ENCODE results near the gene TAS2R40.

TAS2R40 gene

DNA sequence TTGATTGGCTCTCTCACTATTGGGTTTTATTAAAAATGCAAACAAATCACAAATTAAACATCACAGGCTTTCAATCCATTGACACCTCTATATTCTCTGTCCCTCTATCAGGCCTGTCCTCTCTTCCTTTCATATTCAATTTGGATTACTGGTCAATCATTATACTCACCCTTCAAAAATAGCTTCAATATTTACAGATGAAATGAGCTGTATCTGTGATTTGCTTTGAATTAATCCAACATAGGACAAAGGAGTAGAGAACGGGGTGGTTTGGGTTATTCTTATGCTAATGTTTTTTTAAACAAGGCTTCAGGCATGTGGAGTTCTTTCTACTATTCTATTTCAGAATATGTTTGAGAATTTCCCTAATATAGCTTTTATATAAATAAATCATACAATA is 36.3 kb upstream of the TAS2R40 start:
- Histone ChIP-seq H3K9me3 (ENCODE audit: insufficient read depth, low read length) (no peaks in the 10 kb centered on the region), H3K4me1 (ENCODE audit: insufficient read depth, insufficient read length) (no peaks in the 10 kb centered on the region), H3K4me3 (ENCODE audit: insufficient read length, low read depth) (no peak overlapping the region), H3K36me3 (ENCODE audit: insufficient read depth, insufficient read length, low read length) (no peaks in the 10 kb centered on the region), H3K9ac (ENCODE audit: insufficient read length, low read depth) (no peak overlapping the region), H3K27me3 (ENCODE audit: insufficient read depth, insufficient read length) (no peaks in the 10 kb centered on the region)
- no peak for DNase-seq (ENCODE audit: low read depth, low spot score)
- no peak for TF ChIP-seq ZNF274 (IDR thresholded peaks at IDR 0.05; ENCODE audit: low read depth, low read length)
- no peak for TF ChIP-seq SUZ12 (IDR thresholded peaks at IDR 0.05; ENCODE audit: extremely low read depth, insufficient read depth, insufficient read length)
- TF ChIP-seq YY1 (IDR thresholded peaks at IDR 0.05; ENCODE audit: insufficient read depth, insufficient read length): no peak

- TF ChIP-seq ZNF274 (IDR thresholded peaks at IDR 0.05; ENCODE audit: low read depth, low read length) (no peak), YY1 (IDR thresholded peaks at IDR 0.05; ENCODE audit: insufficient read depth, insufficient read length) (no peak), SUZ12 (IDR thresholded peaks at IDR 0.05; ENCODE audit: extremely low read depth, insufficient read depth, insufficient read length) (no peak)
- Histone ChIP-seq H3K4me3 (ENCODE audit: insufficient read length, low read depth) (no peak overlapping the region), H3K9me3 (ENCODE audit: insufficient read depth, low read length) (no peaks in the 10 kb centered on the region), H3K9ac (ENCODE audit: insufficient read length, low read depth) (no peak overlapping the region), H3K4me1 (ENCODE audit: insufficient read depth, insufficient read length) (no peaks in the 10 kb centered on the region), H3K36me3 (ENCODE audit: insufficient read depth, insufficient read length, low read length) (no peaks in the 10 kb centered on the region), H3K27me3 (ENCODE audit: insufficient read depth, insufficient read length) (no peaks in the 10 kb centered on the region)
- DNase-seq (ENCODE audit: low read depth, low spot score): no peak
Measured at GRCh38 chr7:143188994-143189393, 32.8 kb upstream of the TAS2R40 start.

GRCh38 chr7:143193880-143194279 is 28.0 kb upstream of the TAS2R40 start:
- no peak for DNase-seq (ENCODE audit: low read depth, low spot score)
- H3K9me3 ChIP-seq (ENCODE audit: insufficient read depth, low read length): no peaks in the 10 kb centered on the region
- H3K9ac ChIP-seq (ENCODE audit: insufficient read length, low read depth): no peak overlapping the region
- no peaks in the 10 kb centered on the region for H3K36me3 ChIP-seq (ENCODE audit: insufficient read depth, insufficient read length, low read length)
- H3K27me3 ChIP-seq (ENCODE audit: insufficient read depth, insufficient read length): no peaks in the 10 kb centered on the region
- H3K4me3 ChIP-seq (ENCODE audit: insufficient read length, low read depth): no peak overlapping the region
- no peak for TF ChIP-seq ZNF274 (IDR thresholded peaks at IDR 0.05; ENCODE audit: low read depth, low read length)
- TF ChIP-seq YY1 (IDR thresholded peaks at IDR 0.05; ENCODE audit: insufficient read depth, insufficient read length): no peak
- TF ChIP-seq SUZ12 (IDR thresholded peaks at IDR 0.05; ENCODE audit: extremely low read depth, insufficient read depth, insufficient read length): no peak
- no peaks in the 10 kb centered on the region for H3K4me1 ChIP-seq (ENCODE audit: insufficient read depth, insufficient read length)

GRCh38 chr7:143199040-143199439 is 22.8 kb upstream of the TAS2R40 start:
- DNase-seq (ENCODE audit: low read depth, low spot score): no peak
- no peak overlapping the region for H3K4me3 ChIP-seq (ENCODE audit: insufficient read length, low read depth)
- no peaks in the 10 kb centered on the region for H3K9me3 ChIP-seq (ENCODE audit: insufficient read depth, low read length)
- no peaks in the 10 kb centered on the region for H3K4me1 ChIP-seq (ENCODE audit: insufficient read depth, insufficient read length)
- no peaks in the 10 kb centered on the region for H3K27me3 ChIP-seq (ENCODE audit: insufficient read depth, insufficient read length)
- no peaks in the 10 kb centered on the region for H3K36me3 ChIP-seq (ENCODE audit: insufficient read depth, insufficient read length, low read length)
- no peak for TF ChIP-seq SUZ12 (IDR thresholded peaks at IDR 0.05; ENCODE audit: extremely low read depth, insufficient read depth, insufficient read length)
- TF ChIP-seq YY1 (IDR thresholded peaks at IDR 0.05; ENCODE audit: insufficient read depth, insufficient read length): no peak
- no peak for TF ChIP-seq ZNF274 (IDR thresholded peaks at IDR 0.05; ENCODE audit: low read depth, low read length)
- no peak overlapping the region for H3K9ac ChIP-seq (ENCODE audit: insufficient read length, low read depth)

DNA sequence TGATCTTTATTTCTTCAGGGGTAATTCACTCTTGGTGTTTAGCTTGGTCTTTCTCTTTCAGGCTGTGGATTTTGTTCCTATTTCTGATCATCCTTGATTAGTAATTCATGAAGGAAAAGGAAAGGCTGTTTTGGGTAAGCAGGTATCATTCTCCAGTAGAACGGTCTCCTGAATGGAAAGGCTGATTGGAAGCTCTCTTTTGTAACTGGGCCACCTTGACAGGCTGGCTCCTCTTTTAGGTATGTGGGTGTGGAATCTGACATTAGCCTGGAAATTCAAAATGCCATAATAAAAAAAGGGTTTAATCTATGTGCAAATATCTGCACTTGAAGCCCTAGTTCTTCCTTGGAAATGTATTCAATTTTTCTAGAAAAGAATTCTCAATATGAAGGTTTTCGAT is 19.7 kb upstream of the TAS2R40 start:
- Histone ChIP-seq H3K27me3 (ENCODE audit: insufficient read depth, insufficient read length) (no peaks in the 10 kb centered on the region), H3K4me3 (ENCODE audit: insufficient read length, low read depth) (no peak overlapping the region), H3K9ac (ENCODE audit: insufficient read length, low read depth) (no peak overlapping the region), H3K36me3 (ENCODE audit: insufficient read depth, insufficient read length, low read length) (no peaks in the 10 kb centered on the region), H3K4me1 (ENCODE audit: insufficient read depth, insufficient read length) (no peaks in the 10 kb centered on the region), H3K9me3 (ENCODE audit: insufficient read depth, low read length) (no peaks in the 10 kb centered on the region)
- no peak for DNase-seq (ENCODE audit: low read depth, low spot score)
- TF ChIP-seq ZNF274 (IDR thresholded peaks at IDR 0.05; ENCODE audit: low read depth, low read length) (no peak), YY1 (IDR thresholded peaks at IDR 0.05; ENCODE audit: insufficient read depth, insufficient read length) (no peak), SUZ12 (IDR thresholded peaks at IDR 0.05; ENCODE audit: extremely low read depth, insufficient read depth, insufficient read length) (no peak)

- H3K4me3 ChIP-seq (ENCODE audit: insufficient read length, low read depth): no peak overlapping the region
- H3K36me3 ChIP-seq (ENCODE audit: insufficient read depth, insufficient read length, low read length): no peaks in the 10 kb centered on the region
- no peaks in the 10 kb centered on the region for H3K9me3 ChIP-seq (ENCODE audit: insufficient read depth, low read length)
- no peaks in the 10 kb centered on the region for H3K27me3 ChIP-seq (ENCODE audit: insufficient read depth, insufficient read length)
- no peaks in the 10 kb centered on the region for H3K4me1 ChIP-seq (ENCODE audit: insufficient read depth, insufficient read length)
- no peak for DNase-seq (ENCODE audit: low read depth, low spot score)
- no peak for TF ChIP-seq SUZ12 (IDR thresholded peaks at IDR 0.05; ENCODE audit: extremely low read depth, insufficient read depth, insufficient read length)
- no peak for TF ChIP-seq ZNF274 (IDR thresholded peaks at IDR 0.05; ENCODE audit: low read depth, low read length)
- no peak for TF ChIP-seq YY1 (IDR thresholded peaks at IDR 0.05; ENCODE audit: insufficient read depth, insufficient read length)
- H3K9ac ChIP-seq (ENCODE audit: insufficient read length, low read depth): no peak overlapping the region
Measured at GRCh38 chr7:143203386-143203785, 18.5 kb upstream of the TAS2R40 start.

GRCh38 chr7:143205560-143206293 is 16.1 kb upstream of the TAS2R40 start:
- no peak for TF ChIP-seq ZNF274 (IDR thresholded peaks at IDR 0.05; ENCODE audit: low read depth, low read length)
- TF ChIP-seq SUZ12 (IDR thresholded peaks at IDR 0.05; ENCODE audit: extremely low read depth, insufficient read depth, insufficient read length): no peak
- TF ChIP-seq YY1 (IDR thresholded peaks at IDR 0.05; ENCODE audit: insufficient read depth, insufficient read length): no peak

More at GRCh38 chr7:143205560-143206293, 16.1 kb upstream of the TAS2R40 start:
- no peak overlapping the region for H3K9ac ChIP-seq (ENCODE audit: insufficient read length, low read depth)
- no peaks in the 10 kb centered on the region for H3K27me3 ChIP-seq (ENCODE audit: insufficient read depth, insufficient read length)
- H3K4me1 ChIP-seq (ENCODE audit: insufficient read depth, insufficient read length): no peaks in the 10 kb centered on the region
- DNase-seq (ENCODE audit: low read depth, low spot score): no peak
- H3K4me3 ChIP-seq (ENCODE audit: insufficient read length, low read depth): no peak overlapping the region
- no peaks in the 10 kb centered on the region for H3K36me3 ChIP-seq (ENCODE audit: insufficient read depth, insufficient read length, low read length)
- no peaks in the 10 kb centered on the region for H3K9me3 ChIP-seq (ENCODE audit: insufficient read depth, low read length)

Measured in NT2/D1 (cell line).